Breast epithelium (tissue), 3 donors: ENCODE data around the gene KCNJ12.
"Not testable (repeated sequence)": the region's sequence is repeated elsewhere in the genome, so short reads cannot be mapped to it uniquely, and the experiment has no call there.

Experiments
- CTCF ChIP-seq, 3 donors: fragments of 450-650 bp; IDR thresholded peaks; one replicate each; pipeline ENCODE4 v1.5.1; 2016 to 2017; ENCODE audit warnings: antibody characterized with exemption in 3 of 3, mild to moderate bottlenecking in 3 of 3, moderate library complexity in 3 of 3
- POLR2A ChIP-seq: fragments of 450-650 bp; IDR thresholded peaks from one replicate; pipeline ENCODE4 v1.6.1; 2016; ENCODE audit warnings: antibody characterized with exemption, mild to moderate bottlenecking, moderate library complexity

- not testable (repeated sequence) for TF ChIP-seq POLR2A; CTCF (IDR thresholded peaks at IDR 0.05)
Measured at GRCh38 chr17:21348926-21349261, 27.3 kb upstream of the KCNJ12 start.
